ENCODE results near the gene RPL41.
A peak's percentile ranks its signal among the peaks of the same experiment; 100 is the strongest.

The RPL41 gene

GRCh38 chr12:56115329-56115728 is 1.1 kb upstream of the RPL41 start:
- TF ChIP-seq GATA2 (IDR thresholded peaks at IDR 0.05; ENCODE audit: low read depth, low read length) (no peak), GATA3 (IDR thresholded peaks at IDR 0.05; ENCODE audit: low read depth, low read length) (no peak)

- TF ChIP-seq GATA2 (IDR thresholded peaks at IDR 0.05; ENCODE audit: low read depth, low read length): no peak
- no peak for TF ChIP-seq GATA3 (IDR thresholded peaks at IDR 0.05; ENCODE audit: low read depth, low read length)
Observed at GRCh38 chr12:56117778-56118687, 1.6 kb downstream of the RPL41 start, which contains the start of gene ZC3H10. Gene ZC3H10, plus strand, starts transcription at chr12:56118266. Its CDS starts 2,297 bp downstream, at chr12:56120563.

GRCh38 chr12:56118688-56119357 is 2.4 kb downstream of the RPL41 start:
- TF ChIP-seq GATA3 (IDR thresholded peaks at IDR 0.05; ENCODE audit: low read depth, low read length) (no peak), GATA2 (IDR thresholded peaks at IDR 0.05; ENCODE audit: low read depth, low read length) (no peak)

- TF ChIP-seq GATA2 (IDR thresholded peaks at IDR 0.05; ENCODE audit: low read depth, low read length) (no peak), GATA3 (IDR thresholded peaks at IDR 0.05; ENCODE audit: low read depth, low read length) (no peak)
Observed at GRCh38 chr12:56119361-56119796, 2.9 kb downstream of the RPL41 start.

- TF ChIP-seq GATA2 (IDR thresholded peaks at IDR 0.05; ENCODE audit: low read depth, low read length) (no peak), GATA3 (IDR thresholded peaks at IDR 0.05; ENCODE audit: low read depth, low read length) (no peak)
Observed at GRCh38 chr12:56120158-56120846, 3.9 kb downstream of the RPL41 start.

GRCh38 chr12:56121204-56121870 is 4.9 kb downstream of the RPL41 start:
- no peak for TF ChIP-seq GATA3 (IDR thresholded peaks at IDR 0.05; ENCODE audit: low read depth, low read length)
- no peak for TF ChIP-seq GATA2 (IDR thresholded peaks at IDR 0.05; ENCODE audit: low read depth, low read length)

- no peak for TF ChIP-seq GATA3 (IDR thresholded peaks at IDR 0.05; ENCODE audit: low read depth, low read length)
Observed at GRCh38 chr12:56122637-56123036, 6.2 kb downstream of the RPL41 start.

GRCh38 chr12:56124133-56124532 is 7.7 kb downstream of the RPL41 start:
- TF ChIP-seq GATA2 (IDR thresholded peaks at IDR 0.05; ENCODE audit: low read depth, low read length) (no peak), GATA3 (IDR thresholded peaks at IDR 0.05; ENCODE audit: low read depth, low read length) (no peak)

GRCh38 chr12:56126732-56127239 is 10.4 kb downstream of the RPL41 start:
- no peak for TF ChIP-seq GATA2 (IDR thresholded peaks at IDR 0.05; ENCODE audit: low read depth, low read length)
- TF ChIP-seq GATA3 (IDR thresholded peaks at IDR 0.05; ENCODE audit: low read depth, low read length): no peak

GRCh38 chr12:56127485-56127887 is 11.1 kb downstream of the RPL41 start:
- TF ChIP-seq GATA3 (IDR thresholded peaks at IDR 0.05; ENCODE audit: low read depth, low read length) (no peak), GATA2 (IDR thresholded peaks at IDR 0.05; ENCODE audit: low read depth, low read length) (no peak)

GRCh38 chr12:56127888-56128669 is 11.6 kb downstream of the RPL41 start, which contains the start of gene ESYT1:
Gene ESYT1, plus strand, starts transcription at chr12:56128267. Its CDS starts 53 bp downstream, at chr12:56128320.
- no peak for TF ChIP-seq GATA3 (IDR thresholded peaks at IDR 0.05; ENCODE audit: low read depth, low read length)
- TF ChIP-seq GATA2 (IDR thresholded peaks at IDR 0.05; ENCODE audit: low read depth, low read length): peak; percentile 21; the same call in 1 of the 2 replicates

- TF ChIP-seq GATA3 (IDR thresholded peaks at IDR 0.05; ENCODE audit: low read depth, low read length) (no peak), GATA2 (IDR thresholded peaks at IDR 0.05; ENCODE audit: low read depth, low read length) (no peak)
Observed at GRCh38 chr12:56128670-56129205, 12.3 kb downstream of the RPL41 start.

Measured in SH-SY5Y (cell line).